DOHH2 (cell line): Measurements from ENCODE around the gene FHOD3.

ENCODE experiments used
- H3F3A ChIP-seq: fragments of 200-600 bp; sonication (generic), shearing (Covaris generic); 2 replicates; pipeline ENCODE4 v1.6.0; 2016; ENCODE audit warnings: antibody characterized with exemption, mild to moderate bottlenecking; ENCODE audit not compliant: control insufficient read depth, insufficient read depth
- H3K27ac ChIP-seq: fragments of 200-600 bp; sonication (generic); 2 replicates; pipeline ENCODE4 v1.5.1; 2014; ENCODE audit warnings: low read depth, mild to moderate bottlenecking, low read length, moderate library complexity
- H3K27me3 ChIP-seq: fragments of 200-600 bp; sonication (generic); 2 replicates; pipeline ENCODE4 v1.6.1; 2014; ENCODE audit warnings: mild to moderate bottlenecking, low read length, mixed read lengths; ENCODE audit not compliant: control insufficient read depth
- H3K36me3 ChIP-seq: fragments of 200-600 bp; sonication (generic); 2 replicates; pipeline ENCODE4 v1.6.1; 2014; ENCODE audit warnings: mild to moderate bottlenecking, low read length, moderate library complexity, mixed read lengths; ENCODE audit not compliant: control insufficient read depth
- H3K4me1 ChIP-seq: fragments of 200-600 bp; sonication (generic); 2 replicates; pipeline ENCODE4 v1.6.1; 2014; ENCODE audit warnings: mild to moderate bottlenecking, low read length, mixed read lengths; ENCODE audit not compliant: control insufficient read depth
- H3K4me2 ChIP-seq: fragments of 200-600 bp; sonication (generic); 2 replicates; pipeline ENCODE4 v1.6.0; 2014; ENCODE audit warnings: mild to moderate bottlenecking, low read length, moderate library complexity
- H3K4me3 ChIP-seq: fragments of 200-600 bp; sonication (generic); 2 replicates; pipeline ENCODE4 v1.5.1; 2014; ENCODE audit warnings: mild to moderate bottlenecking, low read length, mixed read lengths
- H3K79me2 ChIP-seq: fragments of 200-600 bp; sonication (generic); 2 replicates; pipeline ENCODE4 v1.6.1; 2014; ENCODE audit warnings: mild to moderate bottlenecking, low read length, mixed read lengths; ENCODE audit not compliant: control insufficient read depth
- H3K9me2 ChIP-seq: fragments of 200-600 bp; sonication (generic); replicated peaks from 2 replicates; pipeline ENCODE4 v1.6.1; 2014; ENCODE audit warnings: mild to moderate bottlenecking, low read length, mixed read lengths; ENCODE audit not compliant: control insufficient read depth
- H3K9me3 ChIP-seq: fragments of 200-600 bp; sonication (generic); 2 replicates; pipeline ENCODE4 v1.6.1; 2014; ENCODE audit warnings: antibody characterized with exemption, low read length, mixed read lengths; ENCODE audit not compliant: control insufficient read depth, insufficient read depth
- H4K20me1 ChIP-seq: fragments of 200-600 bp; sonication (generic); 2 replicates; pipeline ENCODE4 v1.6.0; 2014; ENCODE audit warnings: low read depth, mild to moderate bottlenecking, antibody characterized with exemption, low read length, moderate library complexity; ENCODE audit not compliant: control insufficient read depth, insufficient read depth
- EZH2phosphoT487 ChIP-seq: fragments of 200-600 bp; sonication (generic); IDR thresholded peaks from 2 replicates; pipeline ENCODE4 v1.6.1; 2017; ENCODE audit warnings: borderline replicate concordance, mild to moderate bottlenecking, antibody characterized with exemption, low read length, moderate library complexity, mixed read lengths
- TF ChIP-seq, protein P1 (sequence below): fragments of 200-600 bp; sonication (generic); IDR thresholded peaks from one replicate; pipeline ENCODE4 v1.5.1; 2014; ENCODE audit warnings: antibody characterized with exemption, mild to moderate bottlenecking, low read depth, low read length; ENCODE audit not compliant: poor library complexity, severe bottlenecking

FHOD3 gene

GRCh38 chr18:36481201-36481657 is 183.7 kb downstream of the FHOD3 start:
- no peaks in the 10 kb centered on the region for H3K9me3 ChIP-seq
- H3K4me2 ChIP-seq = no peak overlapping the region
- no peak overlapping the region for H3K4me3 ChIP-seq
- no peaks in the 10 kb centered on the region for H4K20me1 ChIP-seq
- H3K36me3 ChIP-seq = no peaks in the 10 kb centered on the region
- no peaks in the 10 kb centered on the region for H3K9me2 ChIP-seq
- H3K27ac ChIP-seq = no peak overlapping the region
- no peaks in the 10 kb centered on the region for H3K79me2 ChIP-seq
- H3K4me1 ChIP-seq = no peaks in the 10 kb centered on the region
- H3F3A ChIP-seq = no peaks in the 10 kb centered on the region
- TF ChIP-seq, protein P1, sequence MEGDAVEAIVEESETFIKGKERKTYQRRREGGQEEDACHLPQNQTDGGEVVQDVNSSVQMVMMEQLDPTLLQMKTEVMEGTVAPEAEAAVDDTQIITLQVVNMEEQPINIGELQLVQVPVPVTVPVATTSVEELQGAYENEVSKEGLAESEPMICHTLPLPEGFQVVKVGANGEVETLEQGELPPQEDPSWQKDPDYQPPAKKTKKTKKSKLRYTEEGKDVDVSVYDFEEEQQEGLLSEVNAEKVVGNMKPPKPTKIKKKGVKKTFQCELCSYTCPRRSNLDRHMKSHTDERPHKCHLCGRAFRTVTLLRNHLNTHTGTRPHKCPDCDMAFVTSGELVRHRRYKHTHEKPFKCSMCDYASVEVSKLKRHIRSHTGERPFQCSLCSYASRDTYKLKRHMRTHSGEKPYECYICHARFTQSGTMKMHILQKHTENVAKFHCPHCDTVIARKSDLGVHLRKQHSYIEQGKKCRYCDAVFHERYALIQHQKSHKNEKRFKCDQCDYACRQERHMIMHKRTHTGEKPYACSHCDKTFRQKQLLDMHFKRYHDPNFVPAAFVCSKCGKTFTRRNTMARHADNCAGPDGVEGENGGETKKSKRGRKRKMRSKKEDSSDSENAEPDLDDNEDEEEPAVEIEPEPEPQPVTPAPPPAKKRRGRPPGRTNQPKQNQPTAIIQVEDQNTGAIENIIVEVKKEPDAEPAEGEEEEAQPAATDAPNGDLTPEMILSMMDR = no peak
- no peak for TF ChIP-seq EZH2phosphoT487
- peaks cover 8% of the 10 kb centered on the region; the same call in 1 of the 2 replicates for H3K27me3 ChIP-seq

DNA sequence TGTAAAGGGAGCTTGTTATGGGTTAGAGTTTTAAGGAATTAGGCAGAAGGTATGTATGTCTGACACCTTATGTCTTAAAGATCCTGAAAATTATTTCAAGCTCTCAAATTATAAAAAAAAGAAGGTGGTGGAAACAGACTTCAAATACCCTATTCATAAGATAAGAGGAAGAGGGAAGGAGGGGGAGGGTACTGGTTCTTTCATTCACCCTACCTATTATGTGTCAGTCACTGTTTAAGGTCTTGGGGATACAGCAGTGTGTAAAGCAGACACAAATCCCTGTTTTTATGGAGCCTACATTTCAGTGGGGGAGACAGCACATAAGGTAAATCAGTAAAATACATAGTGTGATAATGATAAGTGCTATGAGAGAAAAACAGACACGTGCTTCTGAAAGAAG is 184.4 kb downstream of the FHOD3 start:
- Histone ChIP-seq H3F3A (no peaks in the 10 kb centered on the region), H3K4me3 (no peak overlapping the region), H3K9me3 (no peaks in the 10 kb centered on the region), H3K4me2 (no peak overlapping the region), H3K27ac (no peak overlapping the region), H4K20me1 (no peaks in the 10 kb centered on the region), H3K27me3 (peaks cover 8% of the 10 kb centered on the region; the same call in 1 of the 2 replicates), H3K9me2 (no peaks in the 10 kb centered on the region), H3K79me2 (no peaks in the 10 kb centered on the region), H3K4me1 (no peaks in the 10 kb centered on the region), H3K36me3 (no peaks in the 10 kb centered on the region)
- TF ChIP-seq, protein P1 = no peak
- TF ChIP-seq EZH2phosphoT487 = no peak

- TF ChIP-seq, protein P1 = no peak
- TF ChIP-seq EZH2phosphoT487 = no peak
Measured at GRCh38 chr18:36484591-36484990, 187.1 kb downstream of the FHOD3 start.

GRCh38 chr18:36485772-36486171 is 188.3 kb downstream of the FHOD3 start:
- H3K9me2 ChIP-seq = no peaks in the 10 kb centered on the region
- TF ChIP-seq, protein P1 = no peak
- no peak for TF ChIP-seq EZH2phosphoT487
- no peaks in the 10 kb centered on the region for H3K27me3 ChIP-seq
- H3K4me3 ChIP-seq = no peak overlapping the region
- H3K36me3 ChIP-seq = no peaks in the 10 kb centered on the region
- no peaks in the 10 kb centered on the region for H3K4me1 ChIP-seq
- H3F3A ChIP-seq = no peaks in the 10 kb centered on the region
- no peaks in the 10 kb centered on the region for H4K20me1 ChIP-seq
- H3K9me3 ChIP-seq = no peaks in the 10 kb centered on the region
- no peak overlapping the region for H3K27ac ChIP-seq
- H3K4me2 ChIP-seq = no peak overlapping the region
- H3K79me2 ChIP-seq = no peaks in the 10 kb centered on the region

More at GRCh38 chr18:36484591-36484990, 187.1 kb downstream of the FHOD3 start:
- Histone ChIP-seq H3K9me3 (no peaks in the 10 kb centered on the region), H3K36me3 (no peaks in the 10 kb centered on the region), H3K27ac (no peak overlapping the region), H3K27me3 (0 out of 2 replicates have a peak, but pooled peaks cover 2% of the 10 kb centered on the region), H3K4me3 (no peak overlapping the region), H3K4me1 (no peaks in the 10 kb centered on the region), H3F3A (no peaks in the 10 kb centered on the region), H3K4me2 (no peak overlapping the region), H3K9me2 (no peaks in the 10 kb centered on the region), H3K79me2 (no peaks in the 10 kb centered on the region), H4K20me1 (no peaks in the 10 kb centered on the region)
